EL (cell line): ENCODE data around the gene TULP4.
A peak's percentile ranks its signal among the peaks of the same experiment; 100 is the strongest.
"Not testable (repeated sequence)": the region's sequence is repeated elsewhere in the genome, so short reads cannot be mapped to it uniquely, and the experiment has no call there.

ENCODE experiments used
- DNase-seq: peaks from one replicate; pipeline ENCODE4 v3.0.0-alpha.2; 2016

TULP4 gene

GRCh38 chr6:158361068-158361467 is 48.8 kb downstream of the TULP4 start:
- DNase-seq = no peak

GRCh38 chr6:158361961-158362669 is 49.9 kb downstream of the TULP4 start:
- DNase-seq = no peak

DNA sequence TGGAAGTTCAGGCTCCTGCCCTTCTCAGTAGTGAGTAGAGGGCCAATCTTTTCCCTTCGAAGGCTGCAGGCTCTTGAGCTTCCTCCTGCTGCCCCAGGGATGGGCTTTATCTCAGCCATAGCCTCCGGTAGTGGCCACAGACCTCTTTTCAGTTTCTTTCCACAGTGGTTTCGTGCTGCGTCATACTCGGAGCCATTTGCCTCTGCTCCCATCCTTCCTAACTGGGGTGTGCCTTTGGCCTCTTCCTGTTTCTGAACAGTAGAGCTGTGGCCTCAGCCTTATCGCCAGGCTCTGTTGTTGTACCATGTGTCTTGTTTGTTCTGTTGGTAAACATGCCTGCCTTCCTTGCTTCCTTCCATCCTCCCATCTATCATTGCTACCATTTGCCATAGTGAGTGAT is 54.1 kb downstream of the TULP4 start:
- DNase-seq = no peak

GRCh38 chr6:158367816-158368215 is 55.6 kb downstream of the TULP4 start:
- DNase-seq = peak; percentile 17

GRCh38 chr6:158369241-158369640 is 57.0 kb downstream of the TULP4 start:
- DNase-seq = no peak

GRCh38 chr6:158370805-158371204 is 58.5 kb downstream of the TULP4 start:
- no peak for DNase-seq

- DNase-seq = no peak
These were observed 59.0 kb downstream of the TULP4 start for GRCh38 chr6:158371261-158371660.

DNA sequence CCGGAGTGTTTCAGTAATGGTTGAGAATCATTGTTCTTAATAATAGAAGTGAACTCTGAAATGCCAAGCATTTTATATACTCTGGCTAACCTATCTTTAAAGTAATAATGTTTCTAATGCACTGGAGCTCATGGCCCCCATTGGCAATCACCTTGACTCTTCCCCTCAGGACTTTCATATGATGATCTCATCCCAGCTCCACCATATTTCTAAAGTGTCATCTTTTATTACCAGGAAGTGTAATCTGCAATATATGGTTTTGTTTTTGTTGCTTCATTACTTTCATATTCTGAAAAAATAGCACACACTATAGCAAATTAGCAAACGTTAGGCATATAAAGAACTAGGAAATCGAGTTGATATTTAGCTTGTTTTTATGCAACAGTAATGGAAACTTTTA is 60.3 kb downstream of the TULP4 start:
- no peak for DNase-seq

GRCh38 chr6:158373214-158373613 is 60.9 kb downstream of the TULP4 start:
- no peak for DNase-seq

GRCh38 chr6:158374020-158374419 is 61.8 kb downstream of the TULP4 start:
- DNase-seq = peak; percentile 38

GRCh38 chr6:158376631-158377081 is 64.4 kb downstream of the TULP4 start:
- DNase-seq = peak; percentile 16

- peak; percentile 53 for DNase-seq
These were observed 65.6 kb downstream of the TULP4 start for GRCh38 chr6:158377860-158378259.

DNA sequence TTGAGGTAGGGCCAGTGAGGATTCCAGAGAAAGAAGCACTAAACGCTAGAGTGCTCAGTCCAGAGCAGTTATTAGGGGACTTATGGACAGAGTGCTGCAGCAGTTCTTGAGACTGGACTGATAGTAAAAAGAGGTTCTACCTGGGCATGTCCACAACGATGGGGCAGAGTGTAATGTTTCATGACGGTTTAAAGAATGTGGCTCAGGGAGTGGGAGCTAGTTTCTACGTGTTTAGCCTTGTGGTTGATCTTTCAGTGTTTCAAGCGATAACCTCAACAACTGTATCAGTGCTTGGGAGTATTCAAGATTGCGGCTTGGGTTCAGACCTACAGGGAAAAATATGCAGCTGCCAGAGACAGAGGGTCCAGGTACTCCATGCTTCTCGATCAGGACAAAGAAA is 67.1 kb downstream of the TULP4 start:
- no peak for DNase-seq

DNA sequence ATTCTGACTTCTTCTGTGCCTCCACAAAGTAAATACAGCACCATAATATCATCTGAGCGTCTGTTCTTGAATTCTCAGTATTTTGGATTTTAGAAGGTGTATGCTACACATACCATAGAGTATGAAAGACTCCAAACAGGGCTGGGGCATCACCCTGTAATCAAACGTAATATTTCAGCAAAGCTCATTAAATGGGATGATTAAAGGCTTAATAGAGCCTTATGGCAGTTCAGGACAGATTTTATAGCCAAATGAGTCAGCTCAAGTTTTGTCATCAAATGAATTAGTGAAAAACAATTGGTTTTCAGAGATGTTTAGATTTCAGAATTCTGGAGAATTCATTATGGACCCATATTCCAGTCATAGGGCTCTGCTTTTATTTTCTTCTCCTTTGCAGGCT is 68.9 kb downstream of the TULP4 start:
- peak; percentile 20 for DNase-seq

DNA sequence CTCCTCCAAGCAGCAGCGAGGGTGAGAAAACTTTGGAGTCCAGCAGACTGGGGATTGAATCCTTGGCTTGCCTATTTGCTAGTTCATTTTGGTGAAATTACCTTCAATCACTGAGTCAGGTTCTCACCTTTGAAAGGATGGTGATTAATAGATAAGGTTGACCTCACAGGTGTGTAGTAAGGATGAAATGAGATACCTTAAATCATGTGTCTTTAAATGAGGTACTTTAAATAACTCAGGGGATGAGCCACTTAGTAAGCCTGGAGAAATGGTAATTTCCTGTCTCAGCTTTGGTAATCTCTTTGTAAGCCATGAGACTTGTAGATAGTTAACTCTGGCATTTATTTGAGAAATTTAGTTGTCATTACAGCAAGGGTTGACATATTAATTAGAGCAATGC is 70.2 kb downstream of the TULP4 start:
- no peak for DNase-seq

DNA sequence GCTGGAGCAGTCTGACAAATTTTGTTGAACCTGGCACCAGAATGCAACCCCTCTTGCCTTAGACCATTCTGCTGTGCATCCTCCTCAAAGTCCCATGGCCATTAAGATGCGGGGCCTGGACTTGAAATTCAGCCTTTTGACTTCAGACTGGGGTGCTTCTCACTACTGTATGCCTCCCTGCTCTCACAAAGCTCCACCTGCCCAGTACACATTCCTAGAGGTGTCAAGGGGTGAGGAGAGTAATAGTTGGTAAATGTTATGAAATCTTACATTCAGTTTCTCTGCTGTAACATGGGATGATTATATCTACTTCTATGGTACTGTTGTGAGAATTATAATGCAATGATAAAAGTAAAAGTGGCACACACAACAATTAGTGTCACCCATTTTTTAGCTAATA is 70.8 kb downstream of the TULP4 start:
- no peak for DNase-seq

- DNase-seq = no peak
These were observed 71.3 kb downstream of the TULP4 start for GRCh38 chr6:158383542-158383941.

GRCh38 chr6:158384671-158385110 is 72.4 kb downstream of the TULP4 start:
- no peak for DNase-seq

DNA sequence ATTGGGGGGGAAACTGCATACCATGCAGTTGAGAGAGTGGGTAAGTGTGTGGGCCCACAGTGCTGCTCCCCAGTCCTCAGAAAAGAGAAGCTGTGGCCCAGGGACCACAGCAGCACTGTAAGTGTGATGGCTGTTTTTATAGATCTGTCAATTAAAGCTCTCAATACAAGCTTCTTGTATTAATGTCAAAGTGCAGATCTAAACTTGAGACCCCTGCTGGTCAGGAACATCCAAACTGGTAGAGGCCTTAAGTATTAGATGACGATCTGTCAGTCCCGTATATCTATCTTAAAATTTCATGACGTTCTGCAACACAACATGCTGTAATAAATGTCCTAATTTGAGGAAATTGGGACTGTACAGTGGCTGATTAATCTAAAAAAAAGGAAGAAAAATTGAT is 74.8 kb downstream of the TULP4 start:
- DNase-seq = no peak

- DNase-seq = no peak
These were observed 75.3 kb downstream of the TULP4 start for GRCh38 chr6:158387578-158387977.

GRCh38 chr6:158388727-158389126 is 76.5 kb downstream of the TULP4 start:
- DNase-seq = no peak

- no peak for DNase-seq
These were observed 77.1 kb downstream of the TULP4 start for GRCh38 chr6:158389193-158389919.

GRCh38 chr6:158391276-158391675 is 79.0 kb downstream of the TULP4 start:
- DNase-seq = no peak

DNA sequence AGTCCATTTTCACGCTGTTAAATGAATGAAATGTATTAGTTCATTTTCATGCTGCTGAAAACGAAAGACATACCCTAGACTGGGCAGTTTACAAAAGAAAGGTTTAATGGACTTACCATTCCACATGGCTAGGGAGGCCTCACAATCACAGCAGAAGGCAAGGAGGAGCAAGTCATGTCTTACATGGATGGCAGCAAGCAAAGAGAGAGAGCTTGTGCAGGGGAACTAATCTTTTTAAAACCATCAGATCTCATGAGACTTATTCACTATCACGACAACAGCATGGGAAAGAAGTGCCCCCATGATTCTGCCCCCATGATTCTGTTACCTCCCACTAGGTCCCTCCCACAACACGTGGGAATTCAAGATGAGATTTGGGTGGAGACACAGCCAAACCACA is 79.7 kb downstream of the TULP4 start:
- DNase-seq = not testable (repeated sequence)

- no peak for DNase-seq
These were observed 83.9 kb downstream of the TULP4 start for GRCh38 chr6:158396136-158396535.
